Endothelial cell of umbilical vein (primary cell): ENCODE measurements around the gene RAI1. TPM values are rescaled to one million over a fixed set of nuclear protein-coding genes. Genes with fewer than 3 reads are reported as not detected.

Source experiments
- BruUV-seq: library from RNA; stranded (reverse); fragments of 400-500 nt; replicated peaks from 2 replicates; lab custom pipeline; 2021; lab: Mats Ljungman, UMichigan
- CTCF ChIA-PET: fragments of 300-600, 350-600 bp; sonication (Branson Sonifier 250); formaldehyde crosslinking; loops from one replicate; lab custom pipeline; 2021; ENCODE audit warnings: antibody characterized with exemption, inconsistent platforms; lab: Charles Lee
- POLR2A ChIA-PET: fragments of 300-600, 350-600 bp; sonication (Branson Sonifier 250); formaldehyde crosslinking; loops from one replicate; lab custom pipeline; 2021; ENCODE audit warnings: antibody characterized with exemption, inconsistent platforms; lab: Charles Lee
- DNase-seq: peaks from one replicate; pipeline ENCODE4 v3.0.0-alpha.2; 2011; ENCODE audit warnings: low read depth, low spot score
- FAIRE-seq: peaks from 2 replicates; lab custom pipeline; 2011; peaks lifted over from hg19 to GRCh38; lab: Jason Lieb, UNC
- H2AFZ ChIP-seq: 2 replicates; pipeline ENCODE4 v1.6.0; 2012; ENCODE audit warnings: low read depth, low read length, control low read depth, inconsistent platforms
- H3K27ac ChIP-seq: 2 replicates; pipeline ENCODE4 v1.5.1; 2011; ENCODE audit warnings: low read depth, mild to moderate bottlenecking, control low read depth, low read length, moderate library complexity; ENCODE audit not compliant: insufficient read depth
- H3K27me3 ChIP-seq, 2 experiments: 2 replicates each; pipeline versions ENCODE4 v1.6.0 to v1.6.1; 2011; ENCODE audit warnings: low read length in 2 of 2, mixed read lengths in 1 of 2; ENCODE audit not compliant: control insufficient read depth in 2 of 2, insufficient read depth in 2 of 2
- H3K36me3 ChIP-seq, 2 experiments: 2 replicates in 1 of 2; 3 replicates in 1 of 2; pipeline ENCODE4 v1.5.1; 2011; ENCODE audit warnings: low read length in 2 of 2, mild to moderate bottlenecking in 1 of 2, moderate library complexity in 1 of 2; ENCODE audit not compliant: control insufficient read depth in 2 of 2, insufficient read depth in 2 of 2; ENCODE audit errors: extremely low read depth in 1 of 2
- H3K4me1 ChIP-seq: 3 replicates; pipeline ENCODE4 v1.5.1; 2011; ENCODE audit warnings: mild to moderate bottlenecking, low read length; ENCODE audit not compliant: control insufficient read depth, insufficient read depth; ENCODE audit errors: extremely low read depth
- H3K4me2 ChIP-seq: 2 replicates; pipeline ENCODE4 v1.6.1; 2011; ENCODE audit warnings: low read length, control low read depth, mixed read lengths; ENCODE audit not compliant: insufficient read depth
- H3K4me3 ChIP-seq, 3 experiments: fragments of 200-600 bp in 1 of 3; sonication (generic), shearing (Covaris generic) in 1 of 3; replicated peaks in 1 of 3; 2 replicates each; pipeline ENCODE4 v1.5.1; 2011 to 2016; ENCODE audit warnings: control low read depth in 3 of 3, low read length in 3 of 3, mild to moderate bottlenecking in 2 of 3, inconsistent platforms in 1 of 3, low read depth in 1 of 3, moderate library complexity in 1 of 3; ENCODE audit not compliant: insufficient read depth in 1 of 3
- H3K79me2 ChIP-seq: 2 replicates; pipeline ENCODE4 v1.6.0; 2012; ENCODE audit warnings: low read length, inconsistent platforms; ENCODE audit not compliant: control insufficient read depth, insufficient read depth
- H3K9ac ChIP-seq: replicated peaks from 2 replicates; pipeline ENCODE3; 2011; ENCODE audit warnings: low read length, control low read depth; ENCODE audit not compliant: insufficient read depth; ENCODE audit errors: extremely low read depth
- H3K9me1 ChIP-seq: replicated peaks from 3 replicates; pipeline ENCODE4 v1.6.0; 2011; ENCODE audit warnings: mild to moderate bottlenecking, low read length; ENCODE audit not compliant: control insufficient read depth, insufficient read depth; ENCODE audit errors: extremely low read depth
- H3K9me3 ChIP-seq: replicated peaks from 2 replicates; pipeline ENCODE4 v1.5.1; 2012; ENCODE audit warnings: low read length, inconsistent platforms; ENCODE audit not compliant: control insufficient read depth, insufficient read depth
- H4K20me1 ChIP-seq: replicated peaks from 2 replicates; pipeline ENCODE3; 2011; ENCODE audit warnings: mild to moderate bottlenecking, low read length; ENCODE audit not compliant: control insufficient read depth, insufficient read depth; ENCODE audit errors: extremely low read depth
- CTCF ChIP-seq, 2 donors: IDR thresholded peaks; 1 replicate in 1 of 2; 2 replicates in 1 of 2; pipeline ENCODE4 v1.5.1; 2011; ENCODE audit warnings: low read length in 2 of 2, mild to moderate bottlenecking in 2 of 2, moderate library complexity in 2 of 2, control low read depth in 1 of 2, inconsistent platforms in 1 of 2, low read depth in 1 of 2; ENCODE audit not compliant: insufficient read depth in 1 of 2; ENCODE audit errors: extremely low read depth in 1 of 2
- EZH2 ChIP-seq: IDR thresholded peaks from 2 replicates; pipeline ENCODE4 v1.6.1; 2012; ENCODE audit warnings: borderline replicate concordance, low read depth, mild to moderate bottlenecking, moderate library complexity, low read length, inconsistent platforms; ENCODE audit not compliant: severe bottlenecking
- FOS ChIP-seq: IDR thresholded peaks from 2 replicates; pipeline ENCODE4 v1.6.1; 2011; ENCODE audit warnings: mild to moderate bottlenecking, low read length, moderate library complexity, borderline replicate concordance; ENCODE audit not compliant: insufficient read depth
- GATA2 ChIP-seq: IDR thresholded peaks from 2 replicates; pipeline ENCODE4 v1.7.0; 2011; ENCODE audit warnings: low read depth, mild to moderate bottlenecking, moderate library complexity, mixed read lengths, low read length; ENCODE audit not compliant: insufficient read length, insufficient read depth
- JUN ChIP-seq: IDR thresholded peaks from 2 replicates; pipeline ENCODE4 v1.6.1; 2011; ENCODE audit warnings: borderline replicate concordance, low read depth; ENCODE audit not compliant: insufficient read length, insufficient read depth
- MAX ChIP-seq: IDR thresholded peaks from 2 replicates; pipeline ENCODE4 v1.6.1; 2011; ENCODE audit not compliant: insufficient read depth, insufficient read length
- MYC ChIP-seq: IDR thresholded peaks from one replicate; pipeline ENCODE4 v1.6.1; 2011; ENCODE audit warnings: mild to moderate bottlenecking, low read depth, low read length
- POLR2A ChIP-seq: IDR thresholded peaks from 2 replicates; pipeline ENCODE4 v1.6.1; 2012; ENCODE audit warnings: low read depth, mild to moderate bottlenecking, control low read depth, low read length
- POLR2AphosphoS5 ChIP-seq: IDR thresholded peaks from 2 replicates; pipeline ENCODE4 v1.6.1; 2012; ENCODE audit warnings: low read depth, mild to moderate bottlenecking, control low read depth, low read length, moderate library complexity; ENCODE audit not compliant: insufficient read depth
- dilution Hi-C: fragments of 300-500 bp; cut with MboI; formaldehyde crosslinking; loops from one replicate; pipeline ENCODE4 v1.15.0; 2019; ENCODE audit warnings: low sequenced_read_pairs; ENCODE audit not compliant: extremely low pct_ligation_motif_present
- intact Hi-C: fragments of 100-400 bp; cut with micrococcal nuclease; formaldehyde crosslinking; loops from one replicate; pipeline ENCODE4 v1.10.0; 2022
- polyA plus RNA-seq, 4 experiments: library from polyadenylated mRNA; depleted of rRNA in 3 of 4; stranded (reverse) in 3 of 4; unstranded in 1 of 4; fragments of >200 nt; gene quantifications; 2 replicates each; pipeline versions ENCODE4 v1.2.1 to v1.2.3, GENCODE V29; 2011 to 2012; ENCODE audit warnings: missing spikeins in 1 of 4
- total RNA-seq: library from RNA; stranded (reverse); gene quantifications from 2 replicates; pipeline ENCODE4 v1.2.3, GENCODE V29; 2021

Gene RAI1
- total and polyA plus RNA-seq, 2 donors (not counting 3 experiments of a cell fraction or from before 2014, with no cell fraction given) = 7.8 to 43.3 TPM

- Histone ChIP-seq H3K79me2 (peaks cover 45% of the 10 kb centered on the region), H3K27ac (no peak overlapping the region), H3K36me3 (no peaks in the 10 kb centered on the region), H3K27me3 (no peaks in the 10 kb centered on the region), H4K20me1 (no peaks in the 10 kb centered on the region), H3K9ac (no peak overlapping the region), H3K9me3 (no peaks in the 10 kb centered on the region), H2AFZ (no peak overlapping the region), H3K9me1 (no peaks in the 10 kb centered on the region), H3K4me2 (no peak overlapping the region), H3K4me1 (peaks cover 32% of the 10 kb centered on the region), H3K4me3 (no peak overlapping the region)
- DNase-seq (peak; percentile 27), FAIRE-seq (no peak)
- POLR2A ChIA-PET = interaction anchor here (0.6 kb wide), 1 partner anchor 51 kb away, joined by 4 read pairs; no protein-coding TSS in a partner anchor
- intact Hi-C loops = no loop called here
- dilution Hi-C loops = no loop called here
- no TSS peak for BruUV-seq
- TF ChIP-seq JUN = no peak
- TF ChIP-seq MYC = no peak
- no peak for TF ChIP-seq POLR2A
- TF ChIP-seq GATA2 = no peak
- TF ChIP-seq EZH2 = no peak
- no peak for TF ChIP-seq MAX
- TF ChIP-seq POLR2AphosphoS5 = no peak
- TF ChIP-seq CTCF (IDR thresholded peaks at IDR 0.05; ENCODE audit: extremely low read depth in 1 of 2, insufficient read depth in 1 of 2, low read depth in 1 of 2, low read length in 2 of 2) = no peak
- no peak for TF ChIP-seq FOS
- CTCF ChIA-PET = interaction anchor here (0.6 to 1.2 kb wide), 4 partner anchors 9 to 47 kb away, joined by 3 to 6 read pairs (median 3); no protein-coding TSS in a partner anchor
Observed at GRCh38 chr17:17738901-17739300, 57.6 kb downstream of the RAI1 start.
